Hematopoietic multipotent progenitor cell treated with erythropoietin and hydrocortisone succinate and interleukin-3 and kit ligand, for 17 days (in vitro differentiated cells): ENCODE data around the gene MLPH.

ENCODE experiments used
- DNase-seq: peaks from one replicate; pipeline ENCODE4 v3.0.0-alpha.2; 2015; ENCODE audit warnings: low spot score

MLPH gene

GRCh38 chr2:237500681-237501424, 13.8 kb downstream of the MLPH start:
- no peak for DNase-seq

GRCh38 chr2:237501892-237502513, 15.0 kb downstream of the MLPH start:
- DNase-seq: no peak

- DNase-seq: no peak
Measured at GRCh38 chr2:237503201-237503600, 16.1 kb downstream of the MLPH start.

GRCh38 chr2:237505188-237505939, 18.3 kb downstream of the MLPH start:
- DNase-seq: no peak

- DNase-seq: no peak
Measured at GRCh38 chr2:237507512-237507911, 20.5 kb downstream of the MLPH start.

- DNase-seq: no peak
Measured at GRCh38 chr2:237508361-237508760, 21.3 kb downstream of the MLPH start.

GRCh38 chr2:237509151-237509550, 22.1 kb downstream of the MLPH start:
- DNase-seq: no peak

GRCh38 chr2:237509905-237510304, 22.9 kb downstream of the MLPH start:
- no peak for DNase-seq

GRCh38 chr2:237510502-237511217, 23.6 kb downstream of the MLPH start:
- DNase-seq: no peak

- DNase-seq: no peak
Measured at GRCh38 chr2:237511433-237511832, 24.4 kb downstream of the MLPH start.

GRCh38 chr2:237511885-237512405, 24.9 kb downstream of the MLPH start:
- no peak for DNase-seq

- DNase-seq: peak; percentile 79
Measured at GRCh38 chr2:237512774-237513466, 25.9 kb downstream of the MLPH start.

GRCh38 chr2:237513693-237514092, 26.6 kb downstream of the MLPH start:
- no peak for DNase-seq

- no peak for DNase-seq
Measured at GRCh38 chr2:237514474-237515130, 27.6 kb downstream of the MLPH start.

- DNase-seq: no peak
Measured at GRCh38 chr2:237515166-237515565, 28.1 kb downstream of the MLPH start.

GRCh38 chr2:237515621-237516275, 28.7 kb downstream of the MLPH start:
- no peak for DNase-seq

- no peak for DNase-seq
Measured at GRCh38 chr2:237517163-237517562, 30.1 kb downstream of the MLPH start.

GRCh38 chr2:237517990-237518389, 30.9 kb downstream of the MLPH start:
- no peak for DNase-seq

GRCh38 chr2:237519506-237520245, 32.6 kb downstream of the MLPH start:
- DNase-seq: no peak

GRCh38 chr2:237520290-237520689, 33.2 kb downstream of the MLPH start:
- no peak for DNase-seq
